GM21447 (cell line): ENCODE data around the gene SCARB1.
A peak's percentile ranks its signal among the peaks of the same experiment; 100 is the strongest.

ENCODE experiments used
- ATAC-seq: cut with Tn5 transposase; IDR thresholded peaks from one replicate; pipeline ENCODE4 v1.9.1; 2021; ENCODE audit not compliant: unreplicated experiment

Gene SCARB1

GRCh38 chr12:124749725-124750124 is 113.9 kb downstream of the SCARB1 start:
- ATAC-seq = no peak

GRCh38 chr12:124747426-124748161 is 116.1 kb downstream of the SCARB1 start:
- peak; percentile 56 for ATAC-seq

GRCh38 chr12:124746649-124747425 is 116.8 kb downstream of the SCARB1 start:
- no peak for ATAC-seq

- no peak for ATAC-seq
Measured at GRCh38 chr12:124745891-124746570, 117.6 kb downstream of the SCARB1 start.

GRCh38 chr12:124745465-124745890 is 118.2 kb downstream of the SCARB1 start:
- ATAC-seq = no peak

- no peak for ATAC-seq
Measured at GRCh38 chr12:124744659-124745464, 118.8 kb downstream of the SCARB1 start.

- ATAC-seq = no peak
Measured at GRCh38 chr12:124744273-124744640, 119.4 kb downstream of the SCARB1 start.

- ATAC-seq = no peak
Measured at GRCh38 chr12:124743479-124744272, 120.0 kb downstream of the SCARB1 start.

- no peak for ATAC-seq
Measured at GRCh38 chr12:124742678-124743077, 121.0 kb downstream of the SCARB1 start.

GRCh38 chr12:124742111-124742510 is 121.6 kb downstream of the SCARB1 start:
- ATAC-seq = no peak

- ATAC-seq = no peak
Measured at GRCh38 chr12:124741211-124741610, 122.5 kb downstream of the SCARB1 start.

- ATAC-seq = no peak
Measured at GRCh38 chr12:124740691-124741137, 123.0 kb downstream of the SCARB1 start.

- no peak for ATAC-seq
Measured at GRCh38 chr12:124739953-124740561, 123.6 kb downstream of the SCARB1 start.

GRCh38 chr12:124738636-124739467 is 124.8 kb downstream of the SCARB1 start:
- no peak for ATAC-seq

GRCh38 chr12:124737772-124738635 is 125.7 kb downstream of the SCARB1 start:
- no peak for ATAC-seq

GRCh38 chr12:124737040-124737419 is 126.6 kb downstream of the SCARB1 start:
- no peak for ATAC-seq

GRCh38 chr12:124736115-124737039 is 127.3 kb downstream of the SCARB1 start:
- ATAC-seq = no peak
